ENCODE measurements around the gene SLC12A7. TPM values are rescaled to one million over a fixed set of nuclear protein-coding genes. Genes with fewer than 3 reads are reported as not detected.
"Not testable (repeated sequence)": the region's sequence is repeated elsewhere in the genome, so short reads cannot be mapped to it uniquely, and the experiment has no call there.

Gene SLC12A7
- total RNA-seq, 4 donors from 2014 or later: 8.6 to 29.0 (median 21.5) TPM

DNA sequence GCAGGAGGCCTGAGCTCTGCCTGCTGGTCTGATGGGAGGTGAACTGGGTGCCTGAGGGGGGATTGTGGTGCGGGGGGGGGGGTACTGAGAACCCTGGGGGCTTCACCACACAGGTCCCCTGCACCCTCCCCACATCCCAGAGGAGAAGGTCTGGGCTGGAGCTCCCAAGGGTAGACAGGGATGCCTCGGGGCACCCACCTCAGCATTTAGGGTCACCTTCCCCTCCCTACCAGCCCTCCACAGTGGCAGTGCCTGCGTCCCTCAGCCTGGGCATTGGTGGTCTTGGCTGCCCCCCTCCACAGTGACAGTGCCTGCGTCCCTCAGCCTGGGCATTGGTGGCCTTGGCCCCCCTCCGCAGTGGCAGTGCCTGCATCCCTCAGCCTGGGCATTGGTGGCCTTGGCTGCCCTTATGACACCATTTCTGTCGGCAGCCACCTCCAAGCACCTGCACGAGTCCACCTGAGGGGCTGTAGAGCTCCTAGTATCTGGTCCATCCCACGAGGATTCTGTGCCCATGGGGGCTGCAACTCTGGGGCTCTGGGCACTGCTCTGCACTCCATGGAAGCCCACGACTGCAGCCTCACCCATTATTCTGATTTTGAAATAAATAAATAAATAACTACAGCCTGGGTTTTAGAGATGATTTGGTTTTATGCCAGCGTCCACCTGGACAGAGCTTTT, 81.8 kb downstream of the SLC12A7 start:
- no peak for TF ChIP-seq EP300 (IDR thresholded peaks at IDR 0.05)
- TF ChIP-seq POLR2A (IDR thresholded peaks at IDR 0.05): no peak
- no peak for TF ChIP-seq POLR2AphosphoS5 (IDR thresholded peaks at IDR 0.05)
- TF ChIP-seq, protein P1, sequence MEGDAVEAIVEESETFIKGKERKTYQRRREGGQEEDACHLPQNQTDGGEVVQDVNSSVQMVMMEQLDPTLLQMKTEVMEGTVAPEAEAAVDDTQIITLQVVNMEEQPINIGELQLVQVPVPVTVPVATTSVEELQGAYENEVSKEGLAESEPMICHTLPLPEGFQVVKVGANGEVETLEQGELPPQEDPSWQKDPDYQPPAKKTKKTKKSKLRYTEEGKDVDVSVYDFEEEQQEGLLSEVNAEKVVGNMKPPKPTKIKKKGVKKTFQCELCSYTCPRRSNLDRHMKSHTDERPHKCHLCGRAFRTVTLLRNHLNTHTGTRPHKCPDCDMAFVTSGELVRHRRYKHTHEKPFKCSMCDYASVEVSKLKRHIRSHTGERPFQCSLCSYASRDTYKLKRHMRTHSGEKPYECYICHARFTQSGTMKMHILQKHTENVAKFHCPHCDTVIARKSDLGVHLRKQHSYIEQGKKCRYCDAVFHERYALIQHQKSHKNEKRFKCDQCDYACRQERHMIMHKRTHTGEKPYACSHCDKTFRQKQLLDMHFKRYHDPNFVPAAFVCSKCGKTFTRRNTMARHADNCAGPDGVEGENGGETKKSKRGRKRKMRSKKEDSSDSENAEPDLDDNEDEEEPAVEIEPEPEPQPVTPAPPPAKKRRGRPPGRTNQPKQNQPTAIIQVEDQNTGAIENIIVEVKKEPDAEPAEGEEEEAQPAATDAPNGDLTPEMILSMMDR (IDR thresholded peaks at IDR 0.05): no peak
- Histone ChIP-seq H3K36me3 (no peaks in the 10 kb centered on the region), H3K4me1 (peaks cover 7% of the 10 kb centered on the region), H3K27me3 (peaks cover 28% of the 10 kb centered on the region), H3K4me3 (no peak overlapping the region), H3K27ac (no peak overlapping the region), H3K9me3 (no peaks in the 10 kb centered on the region)
- peak in 1 of 2 donors; percentile 52 for DNase-seq (ENCODE audit: low spot score in 2 of 2)
- WGBS: 84% methylated on average over 7 of the region's 10 CpGs

DNA sequence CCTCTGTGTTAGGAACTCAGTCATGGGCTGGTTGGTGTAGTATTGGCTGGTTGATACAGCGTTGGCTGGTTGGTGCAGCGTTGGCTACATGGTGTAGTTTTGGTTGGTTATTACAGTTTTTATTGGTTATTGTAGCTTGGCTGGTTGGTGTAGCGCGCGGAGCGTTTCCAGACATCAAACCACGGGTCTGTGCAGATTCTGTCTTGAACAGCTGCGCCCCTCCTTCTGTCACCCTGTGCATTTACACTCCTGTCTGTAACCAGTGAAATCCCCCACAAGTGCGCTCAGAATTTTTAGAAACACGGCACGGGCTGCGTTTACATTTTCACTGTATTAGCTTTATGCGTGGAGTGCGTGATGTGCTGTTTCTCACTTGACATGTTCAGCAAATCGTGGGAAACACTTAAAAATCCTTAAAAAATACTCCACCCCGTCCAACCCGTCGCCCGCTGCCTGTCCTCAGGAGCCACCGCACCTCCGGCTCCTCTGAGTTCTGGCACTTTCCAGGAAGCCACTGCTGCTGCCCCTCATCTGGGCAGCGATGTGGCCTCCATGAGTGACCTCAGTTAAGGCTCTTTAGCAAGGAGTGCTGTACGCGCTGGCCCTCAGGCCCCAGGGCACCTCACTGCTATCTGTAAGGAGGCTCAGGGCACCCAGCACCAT, 82.5 kb downstream of the SLC12A7 start:
- H3K27ac ChIP-seq: no peak overlapping the region
- H3K36me3 ChIP-seq: no peaks in the 10 kb centered on the region
- WGBS: 92% methylated on average over 24 of the region's 24 CpGs
- no peak for TF ChIP-seq POLR2AphosphoS5 (IDR thresholded peaks at IDR 0.05)
- peaks cover 28% of the 10 kb centered on the region for H3K27me3 ChIP-seq
- DNase-seq (ENCODE audit: low spot score in 2 of 2): peak in 1 of 2 donors; percentile 61
- H3K4me3 ChIP-seq: no peak overlapping the region
- H3K9me3 ChIP-seq: no peaks in the 10 kb centered on the region
- peaks cover 7% of the 10 kb centered on the region for H3K4me1 ChIP-seq

DNA sequence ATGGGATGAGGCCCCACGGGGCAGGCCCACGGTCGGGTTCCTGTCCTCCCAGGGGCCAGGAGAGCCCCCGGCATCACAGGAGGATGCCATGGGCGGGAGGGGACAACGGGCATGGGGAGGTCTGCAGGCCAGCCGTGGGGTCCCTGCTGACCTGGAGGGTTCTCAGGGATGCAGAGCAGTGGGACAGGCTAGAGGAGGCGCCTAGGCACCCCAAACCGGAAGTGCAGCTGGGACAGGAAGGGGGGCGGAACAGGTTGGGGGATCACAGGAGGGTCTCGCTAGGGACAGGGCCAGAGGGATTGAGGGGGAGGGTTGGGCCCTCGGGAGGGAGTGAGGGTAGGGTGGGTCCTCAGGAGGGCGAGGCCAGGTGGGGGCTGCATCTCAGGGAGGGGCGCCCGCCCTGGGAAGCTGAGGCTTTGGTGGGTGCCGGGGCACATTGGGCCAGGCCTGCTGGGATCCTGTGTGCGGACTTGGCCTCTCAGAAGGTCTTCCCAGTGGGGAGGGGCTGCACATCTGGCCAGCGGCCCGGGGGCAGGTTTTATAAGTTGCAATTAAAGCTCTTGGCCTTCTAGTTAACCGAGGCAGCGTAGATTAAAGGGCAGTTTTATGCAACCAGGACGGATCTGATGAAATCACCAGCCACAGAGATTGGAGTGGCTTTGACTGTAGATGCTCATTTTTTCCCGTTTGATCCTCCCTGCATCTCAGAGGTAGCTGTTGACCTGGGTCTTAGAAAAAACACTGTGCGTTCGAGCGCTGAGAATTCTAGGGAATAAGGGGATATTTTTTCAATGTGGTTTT, 83.2 kb downstream of the SLC12A7 start:
- Histone ChIP-seq H3K4me1 (peaks cover 7% of the 10 kb centered on the region), H3K27ac (no peak overlapping the region), H3K27me3 (peaks cover 28% of the 10 kb centered on the region), H3K36me3 (no peaks in the 10 kb centered on the region), H3K9me3 (no peaks in the 10 kb centered on the region), H3K4me3 (no peak overlapping the region)
- 75% methylated on average over 25 of the region's 26 CpGs for WGBS
- DNase-seq (ENCODE audit: low spot score in 2 of 2): peak in 1 of 2 donors; percentile 60
- no peak for TF ChIP-seq EP300 (IDR thresholded peaks at IDR 0.05)

DNA sequence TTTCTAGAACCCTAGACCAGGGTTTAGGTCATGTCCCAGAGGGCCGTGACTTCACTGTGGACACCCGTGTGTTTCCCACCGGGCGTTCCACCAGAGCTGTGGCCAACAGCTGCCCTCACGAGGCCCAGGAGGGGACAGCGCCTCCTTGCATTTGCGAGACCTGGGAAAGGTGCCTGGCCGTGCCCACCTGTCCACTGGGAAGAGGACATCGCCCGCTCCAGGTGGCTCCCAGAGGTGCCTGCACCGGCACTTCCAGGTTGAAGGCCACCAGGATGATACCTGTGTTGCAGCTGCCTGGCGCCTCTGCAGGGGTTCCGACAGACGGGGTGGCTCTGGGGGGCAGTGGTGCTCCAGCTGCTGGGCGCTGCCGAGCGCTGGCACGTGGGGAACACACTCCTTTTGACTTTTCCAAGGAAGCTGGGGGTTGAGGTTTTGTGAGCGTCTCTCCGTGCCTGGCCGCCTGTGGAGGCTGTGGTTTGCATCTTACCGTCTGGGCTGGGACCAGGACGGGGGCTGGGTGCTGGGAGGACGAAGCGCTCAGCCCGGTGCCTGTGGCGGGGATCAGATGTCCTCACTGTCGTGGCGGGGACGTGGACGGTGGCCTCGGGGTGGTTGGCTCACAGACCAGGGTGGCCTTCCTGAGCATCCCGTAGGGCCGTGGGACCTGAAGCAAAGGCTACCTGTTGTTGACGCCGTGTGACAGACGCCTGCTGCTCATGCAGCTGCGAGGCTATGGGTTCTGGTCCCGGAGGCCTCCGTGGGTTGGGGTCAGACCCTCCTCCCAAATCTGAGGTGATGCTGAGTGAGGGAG, 84.0 kb downstream of the SLC12A7 start:
- H3K4me3 ChIP-seq: no peak overlapping the region
- H3K27me3 ChIP-seq: peaks cover 28% of the 10 kb centered on the region
- H3K36me3 ChIP-seq: no peaks in the 10 kb centered on the region
- H3K27ac ChIP-seq: no peak overlapping the region
- TF ChIP-seq POLR2A (IDR thresholded peaks at IDR 0.05) (no peak), EP300 (IDR thresholded peaks at IDR 0.05) (no peak), POLR2AphosphoS5 (IDR thresholded peaks at IDR 0.05) (no peak)
- TF ChIP-seq, protein P1 (IDR thresholded peaks at IDR 0.05): no peak
- 87% methylated on average over 25 of the region's 40 CpGs for WGBS
- DNase-seq (ENCODE audit: low spot score in 2 of 2): peak; percentile 60 to 77
- H3K9me3 ChIP-seq: no peaks in the 10 kb centered on the region
- H3K4me1 ChIP-seq: peaks cover 7% of the 10 kb centered on the region

DNA sequence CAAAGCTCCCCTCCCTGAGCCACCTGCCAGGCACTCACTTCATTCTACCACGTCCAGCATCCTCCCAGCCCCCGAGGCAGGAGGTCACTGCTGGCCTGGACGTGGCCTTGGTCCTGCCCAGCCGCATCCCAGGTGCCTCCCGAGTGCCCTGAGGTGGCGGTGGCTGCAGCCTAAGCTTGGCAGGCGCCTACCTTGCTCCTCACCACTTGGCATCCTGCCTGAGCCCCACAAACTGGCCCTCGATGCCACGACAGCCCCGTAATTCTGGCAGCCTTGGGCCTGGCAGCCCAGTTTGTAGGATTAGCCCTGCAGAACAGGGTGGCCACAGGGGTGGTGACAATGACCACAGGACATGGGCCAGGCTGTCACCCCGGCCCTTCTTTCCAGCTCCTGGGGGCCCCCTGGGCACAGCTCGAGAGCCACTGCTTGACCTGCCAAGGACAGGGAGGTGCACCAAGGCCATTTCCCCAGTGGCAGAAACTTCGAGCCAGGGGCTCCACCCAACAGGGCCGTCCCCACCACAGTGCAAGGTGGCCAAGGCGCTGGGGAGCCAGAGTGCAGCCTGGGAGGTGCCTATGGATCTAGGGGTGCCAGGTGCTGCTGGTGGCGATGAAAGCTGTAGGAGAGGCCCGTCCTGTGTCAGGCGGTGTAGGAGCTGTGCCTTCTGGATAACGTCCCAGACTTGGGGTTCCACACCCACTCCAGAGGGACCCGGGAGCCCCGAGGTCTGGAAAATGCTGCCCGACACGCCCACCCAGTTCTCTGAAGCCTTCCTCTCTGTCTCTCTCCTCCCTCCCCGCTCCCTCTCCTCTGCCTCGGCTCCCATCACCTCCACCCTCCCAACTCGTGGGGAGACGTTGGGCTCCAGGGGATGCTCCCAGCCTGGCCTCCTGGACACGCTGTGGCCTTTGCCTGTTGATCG, 84.9 kb downstream of the SLC12A7 start:
- Histone ChIP-seq H3K27me3 (peaks cover 28% of the 10 kb centered on the region), H3K27ac (no peak overlapping the region), H3K9me3 (no peaks in the 10 kb centered on the region), H3K4me1 (peaks cover 7% of the 10 kb centered on the region), H3K4me3 (no peak overlapping the region), H3K36me3 (no peaks in the 10 kb centered on the region)
- TF ChIP-seq, protein P1 (IDR thresholded peaks at IDR 0.05): no peak
- TF ChIP-seq EP300 (IDR thresholded peaks at IDR 0.05) (no peak), POLR2AphosphoS5 (IDR thresholded peaks at IDR 0.05) (no peak), POLR2A (IDR thresholded peaks at IDR 0.05) (no peak)
- peak in 1 of 2 donors; percentile 72 for DNase-seq (ENCODE audit: low spot score in 2 of 2)
- 69% methylated on average over 23 of the region's 29 CpGs for WGBS

DNA sequence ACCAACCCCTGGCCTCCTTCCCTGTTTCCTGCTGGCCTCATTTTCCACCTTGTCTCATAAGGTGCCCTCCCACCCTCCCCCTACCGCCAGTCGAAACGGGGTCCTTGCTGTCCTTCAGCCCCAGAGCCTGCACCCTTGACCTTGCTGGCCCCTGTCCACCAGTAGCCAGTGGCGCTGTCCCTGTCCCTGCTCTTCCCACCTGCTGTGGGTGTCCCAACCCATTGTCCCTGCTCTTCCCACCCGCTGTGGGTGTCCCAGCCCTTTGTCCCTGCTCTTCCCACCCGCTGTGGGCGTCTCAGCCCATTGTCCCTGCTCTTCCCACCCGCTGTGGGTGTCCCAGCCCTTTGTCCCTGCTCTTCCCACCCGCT, 89.9 kb downstream of the SLC12A7 start:
- not testable (repeated sequence) for H3K4me3 ChIP-seq, H3K9me3 ChIP-seq, H3K36me3 ChIP-seq, H3K27me3 ChIP-seq, H3K4me1 ChIP-seq, H3K27ac ChIP-seq
- WGBS: 75% methylated on average over 9 of the region's 9 CpGs
- peak in 1 of 2 donors; percentile 48 for DNase-seq (ENCODE audit: low spot score in 2 of 2)

All from suprapubic skin (tissue), 4 donors.